Right lobe of liver (tissue), 4 donors: ENCODE measurements around the gene MYCBP2.

Experiments
- CTCF ChIP-seq, 4 donors: fragments of 200-600 bp in 3 of 4; fragments of 450-650 bp in 1 of 4; IDR thresholded peaks; one replicate each; pipeline versions ENCODE4 v1.5.1 to v1.8.0; 2016 to 2022; ENCODE audit warnings: antibody characterized with exemption in 4 of 4, mild to moderate bottlenecking in 2 of 4
- POLR2A ChIP-seq: fragments of 450-650 bp; IDR thresholded peaks from one replicate; pipeline ENCODE4 v1.6.1; 2017; ENCODE audit warnings: antibody characterized with exemption, mild to moderate bottlenecking
- donor health status: DM: no; HTN: no; CAD: no.
- donor health status: DM: no; HTN: no; CAD: no.
- donor health status: DM: no; HTN: yes; CAD: no.

- TF ChIP-seq POLR2A (no peak), CTCF (IDR thresholded peaks at IDR 0.05) (no peak)
These were observed 10.5 kb downstream of the MYCBP2 start for GRCh38 chr13:77316430-77316829.
